OCI-LY3 (cell line): ENCODE measurements around the gene ALPP.

Source experiments
- EZH2phosphoT487 ChIP-seq: fragments of 200-600 bp; shearing (Covaris generic); IDR thresholded peaks from 2 replicates; pipeline ENCODE4 v1.6.1; 2018; ENCODE audit warnings: antibody characterized with exemption, mixed run types, low read depth
- TF ChIP-seq, protein P1 (sequence below): fragments of 200-600, 300-600 bp; sonication (generic); IDR thresholded peaks from 2 replicates; pipeline ENCODE4 v1.5.1; 2014; ENCODE audit warnings: antibody characterized with exemption, low read length, low read depth

DNA sequence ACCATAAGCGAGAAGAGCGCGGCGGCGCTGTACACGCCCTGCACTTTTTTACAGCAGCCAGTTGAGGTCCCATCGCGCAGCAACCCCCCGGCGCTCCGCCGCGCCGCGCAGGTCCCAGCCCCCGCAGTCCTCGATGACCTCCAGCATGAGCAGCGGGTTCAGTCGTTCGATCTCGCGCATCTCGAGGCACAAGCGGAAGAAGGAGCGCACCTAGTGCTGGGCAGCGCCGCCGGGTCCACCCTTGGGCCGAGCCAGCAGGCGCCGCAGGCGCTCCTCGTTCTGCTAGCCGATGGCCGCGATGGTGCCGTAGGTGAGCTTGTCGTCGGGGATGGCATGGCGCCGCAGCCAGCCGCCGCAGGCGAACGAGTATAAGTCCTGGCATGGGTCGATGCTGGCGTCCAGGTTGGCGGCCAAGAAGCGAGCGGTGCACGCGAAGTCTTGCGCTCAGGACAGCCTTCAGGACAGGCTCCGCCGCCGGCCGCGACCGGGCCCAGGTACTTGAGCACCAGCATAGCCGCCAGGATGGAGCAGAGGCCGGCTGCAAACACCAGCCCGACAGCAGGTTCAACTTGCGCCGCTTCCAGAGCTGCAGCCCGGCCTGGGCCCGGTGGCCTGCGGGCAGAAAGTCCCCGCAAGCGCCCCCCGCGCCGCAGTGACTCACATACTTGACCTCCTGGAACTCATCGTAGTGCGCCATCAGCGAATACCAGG is 8.3 kb downstream of the ALPP start:
- TF ChIP-seq, protein P1, sequence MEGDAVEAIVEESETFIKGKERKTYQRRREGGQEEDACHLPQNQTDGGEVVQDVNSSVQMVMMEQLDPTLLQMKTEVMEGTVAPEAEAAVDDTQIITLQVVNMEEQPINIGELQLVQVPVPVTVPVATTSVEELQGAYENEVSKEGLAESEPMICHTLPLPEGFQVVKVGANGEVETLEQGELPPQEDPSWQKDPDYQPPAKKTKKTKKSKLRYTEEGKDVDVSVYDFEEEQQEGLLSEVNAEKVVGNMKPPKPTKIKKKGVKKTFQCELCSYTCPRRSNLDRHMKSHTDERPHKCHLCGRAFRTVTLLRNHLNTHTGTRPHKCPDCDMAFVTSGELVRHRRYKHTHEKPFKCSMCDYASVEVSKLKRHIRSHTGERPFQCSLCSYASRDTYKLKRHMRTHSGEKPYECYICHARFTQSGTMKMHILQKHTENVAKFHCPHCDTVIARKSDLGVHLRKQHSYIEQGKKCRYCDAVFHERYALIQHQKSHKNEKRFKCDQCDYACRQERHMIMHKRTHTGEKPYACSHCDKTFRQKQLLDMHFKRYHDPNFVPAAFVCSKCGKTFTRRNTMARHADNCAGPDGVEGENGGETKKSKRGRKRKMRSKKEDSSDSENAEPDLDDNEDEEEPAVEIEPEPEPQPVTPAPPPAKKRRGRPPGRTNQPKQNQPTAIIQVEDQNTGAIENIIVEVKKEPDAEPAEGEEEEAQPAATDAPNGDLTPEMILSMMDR = no peak
- TF ChIP-seq EZH2phosphoT487 = no peak
